HL-60/S4 treated with retinoic acid at 250 ng/mL for 4 days and 3 days (cell line): ENCODE data around the gene CST9L.

Source experiments
- in situ Hi-C: fragments of 300-500 bp; cut with MboI; formaldehyde crosslinking; loops from 2 replicates; pipeline ENCODE4 v1.7.0; 2022; ENCODE audit warnings: low sequenced_read_pairs

Gene CST9L

DNA sequence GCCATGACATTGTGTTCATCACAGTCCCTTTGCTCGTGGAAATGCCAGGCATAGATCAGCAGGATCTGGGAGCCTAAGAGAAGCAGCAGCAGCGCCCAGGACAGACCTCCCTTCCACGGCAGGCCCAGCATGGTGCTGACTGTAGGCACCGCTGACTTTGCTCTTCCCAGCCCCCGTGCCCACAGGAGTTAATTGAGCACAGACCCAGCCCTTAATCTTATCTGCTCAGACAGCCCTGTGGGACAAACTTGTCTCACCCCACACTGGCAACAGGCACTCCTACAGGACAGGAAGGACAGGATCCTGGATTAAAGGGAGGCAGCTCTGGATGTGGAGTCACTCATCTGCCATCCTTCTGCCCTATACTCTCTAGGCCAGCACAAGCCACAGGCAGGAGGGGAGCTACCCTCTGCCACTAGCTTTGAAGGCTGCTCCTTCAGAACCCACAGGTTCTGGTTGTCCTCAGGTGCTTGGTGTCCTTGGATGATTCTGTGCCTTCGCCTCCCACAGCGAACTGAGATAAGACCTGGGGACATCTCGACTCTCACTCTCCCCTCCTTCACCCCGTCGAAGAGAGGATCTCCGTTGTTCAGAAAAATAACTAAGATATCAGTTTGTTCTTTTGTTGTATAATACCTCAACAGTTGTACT is at the start of gene CST9L:
CST9L (minus strand) TSS at position 165 of the 651 bp plus-strand sequence; CDS start at position 131, 34 bp downstream.
- in situ Hi-C loops, result no loop called here

- in situ Hi-C loops, result loop anchor here (25.0 kb wide), 1 partner anchor 177 kb away; the partner anchor contains the start of gene CSTL1
Measured at GRCh38 chr20:23614163-23614562, 45.9 kb upstream of the CST9L start.

DNA sequence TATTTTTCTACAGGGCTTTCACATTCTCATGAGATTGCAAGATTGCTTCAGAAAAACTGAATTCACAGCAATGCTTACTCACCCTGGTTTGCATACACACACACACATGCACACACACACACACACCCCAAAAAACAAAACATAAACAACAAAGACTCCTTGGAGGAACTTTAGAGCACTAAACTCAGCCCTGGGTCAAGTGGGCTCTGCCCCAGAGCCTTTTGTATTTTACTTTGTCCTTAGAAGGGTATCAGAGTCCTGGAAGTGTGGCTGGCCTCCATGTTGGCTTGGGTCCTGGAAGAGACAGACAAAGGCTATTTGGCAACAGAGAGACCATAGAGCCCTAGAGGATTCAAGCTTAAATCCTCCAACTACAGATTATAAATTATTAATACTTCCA is 45.4 kb upstream of the CST9L start:
- in situ Hi-C loops, result loop anchor here (25.0 kb wide), 1 partner anchor 176 kb away; the partner anchor contains the start of gene CSTL1

- in situ Hi-C loops, result loop anchor here (25.0 kb wide), 1 partner anchor 175 kb away; the partner anchor contains the start of gene CSTL1
Measured at GRCh38 chr20:23612396-23612795, 44.1 kb upstream of the CST9L start.

- in situ Hi-C loops, result loop anchor here (25.0 kb wide), 1 partner anchor 172 kb away; the partner anchor contains the start of gene CSTL1
Measured at GRCh38 chr20:23609486-23610109, 41.3 kb upstream of the CST9L start.

DNA sequence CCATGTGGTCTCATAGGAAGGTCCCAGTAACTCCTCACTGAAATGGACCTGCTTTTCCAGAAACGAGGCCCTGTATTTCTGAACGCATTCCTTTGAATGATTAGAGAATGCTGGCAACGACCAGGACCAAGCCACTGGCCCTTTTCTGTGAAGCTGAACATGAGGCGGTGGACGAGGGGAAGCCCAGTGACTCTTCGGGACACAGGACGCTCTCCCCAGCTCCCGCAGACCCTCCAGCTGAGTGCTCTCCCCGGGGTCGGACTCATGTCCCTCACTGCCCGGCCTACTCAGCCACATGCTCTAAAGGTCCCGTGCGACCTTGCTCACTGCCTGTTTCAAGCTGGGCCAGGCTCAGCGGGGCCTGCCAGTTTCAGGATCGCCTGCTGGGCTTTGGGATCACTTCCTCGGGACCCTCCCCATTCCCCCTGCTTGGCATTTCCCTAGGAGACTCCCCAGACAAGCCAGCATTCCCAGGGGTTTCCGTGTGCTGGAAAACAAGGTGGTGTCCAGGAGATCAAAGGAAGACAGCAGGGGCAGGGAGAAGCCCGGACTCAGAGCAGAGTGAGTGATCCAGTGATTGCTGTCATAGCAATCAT is 40.1 kb upstream of the CST9L start:
- in situ Hi-C loops, result loop anchor here (25.0 kb wide), 1 partner anchor 171 kb away; the partner anchor contains the start of gene CSTL1

- in situ Hi-C loops, result loop anchor here (25.0 kb wide), 1 partner anchor 170 kb away; the partner anchor contains the start of gene CSTL1
Measured at GRCh38 chr20:23607497-23608245, 39.4 kb upstream of the CST9L start.

DNA sequence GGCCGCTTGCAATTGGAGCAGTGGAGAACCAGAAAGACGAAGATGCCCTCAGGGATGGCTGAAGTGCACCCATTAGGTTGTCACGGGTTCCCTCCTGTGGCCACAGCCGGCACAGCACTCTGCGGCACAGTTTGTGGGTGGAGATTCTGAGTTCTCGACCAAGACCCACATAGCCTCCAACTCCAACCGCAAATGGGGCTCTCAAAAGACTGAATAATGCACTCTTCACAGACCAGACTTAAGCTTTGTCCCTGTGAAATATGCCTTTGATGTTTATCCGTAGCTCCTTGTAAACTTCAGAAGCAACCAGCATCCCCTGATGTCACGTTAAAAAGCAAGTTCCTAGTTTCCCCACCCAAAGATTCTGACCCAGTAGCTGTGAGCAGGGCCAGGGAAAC is 38.4 kb upstream of the CST9L start:
- in situ Hi-C loops, result loop anchor here (25.0 kb wide), 1 partner anchor 169 kb away; the partner anchor contains the start of gene CSTL1

DNA sequence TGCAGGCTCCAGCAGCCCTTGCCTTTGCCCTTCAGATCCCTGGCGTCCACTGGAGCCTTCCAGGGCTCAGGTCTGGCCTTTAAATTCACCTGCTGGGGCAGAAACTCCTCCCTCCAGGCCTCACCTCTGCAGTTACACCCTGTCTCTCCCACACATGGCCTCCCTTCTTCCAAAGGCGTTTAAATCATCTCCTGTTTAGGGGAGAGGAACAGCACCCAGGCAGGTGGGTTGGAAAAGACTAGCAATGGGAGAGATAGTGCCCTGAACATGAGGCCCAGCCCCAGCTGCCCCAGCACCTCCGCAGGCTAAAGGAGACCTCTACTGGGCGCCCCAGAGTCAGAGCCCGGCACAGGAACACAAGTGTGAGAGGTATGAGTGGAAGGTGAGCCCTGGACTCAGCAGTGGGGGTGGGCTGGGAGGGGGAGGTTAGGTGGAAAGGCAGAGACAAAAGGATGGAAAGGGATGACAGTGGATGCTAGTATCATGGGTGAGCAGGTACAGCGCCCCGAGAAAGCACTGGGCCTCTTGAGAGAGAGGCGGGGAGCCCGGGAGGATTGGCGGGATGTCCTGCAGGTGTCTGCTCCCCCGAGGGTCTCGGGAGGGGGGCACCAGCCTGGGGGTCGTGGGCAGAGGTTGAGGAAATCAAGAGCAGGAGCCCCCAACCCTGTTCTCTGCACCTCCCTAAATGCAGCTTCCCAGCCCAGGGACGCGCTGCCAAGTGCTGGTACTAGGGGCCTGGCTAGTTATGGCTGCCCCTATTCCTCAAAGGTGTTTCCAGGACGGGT is 37.8 kb upstream of the CST9L start, which contains the start of gene CST9:
CST9 (minus strand) TSS at position 51 of the 785 bp plus-strand sequence. CDS start 53 bp downstream, outside the sequence.
- in situ Hi-C loops, result loop anchor here (25.0 kb wide), 1 partner anchor 169 kb away; the partner anchor contains the start of gene CSTL1

DNA sequence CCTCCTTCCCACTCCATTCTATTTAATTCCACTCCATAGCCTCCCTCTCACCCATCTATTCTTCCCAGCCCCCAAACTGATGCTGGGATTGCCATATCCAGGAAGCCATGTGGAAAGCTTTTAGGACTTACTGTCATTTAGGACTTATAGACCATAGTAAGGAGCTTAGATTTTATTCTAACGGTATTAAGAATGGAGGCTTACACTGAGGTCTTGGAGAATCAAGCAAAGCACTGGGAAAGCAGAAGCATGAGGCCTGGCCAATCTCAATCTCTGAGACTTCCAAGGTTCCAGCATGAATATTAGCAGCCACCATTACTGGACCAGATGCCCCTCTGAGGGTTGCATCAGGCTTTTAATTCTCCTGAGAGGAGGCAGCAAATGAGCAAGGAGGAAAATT is 36.0 kb upstream of the CST9L start:
- in situ Hi-C loops, result loop anchor here (25.0 kb wide), 1 partner anchor 167 kb away; the partner anchor contains the start of gene CSTL1

DNA sequence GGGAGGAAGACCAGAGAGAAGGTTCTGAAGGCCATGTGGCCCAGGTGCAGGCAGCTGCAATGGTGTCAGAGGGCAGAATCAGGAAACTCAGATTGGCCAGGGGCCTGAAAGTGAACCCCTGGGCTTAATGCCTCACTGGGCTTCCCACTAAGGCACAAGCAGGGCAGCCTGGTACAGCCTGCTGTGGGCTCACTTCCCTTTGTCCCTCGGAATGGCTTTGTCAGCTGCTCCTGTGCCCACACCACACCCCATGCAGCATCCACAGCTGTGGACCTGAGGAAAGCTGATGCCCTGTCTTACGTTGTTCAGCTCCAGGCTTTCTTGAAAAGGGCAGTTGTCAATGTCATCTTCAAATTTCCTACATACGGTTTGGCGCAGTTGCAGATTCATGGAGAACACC is 35.0 kb upstream of the CST9L start:
- in situ Hi-C loops, result loop anchor here (25.0 kb wide), 1 partner anchor 166 kb away; the partner anchor contains the start of gene CSTL1

GRCh38 chr20:23602699-23603098 is 34.4 kb upstream of the CST9L start:
- in situ Hi-C loops, result loop anchor here (25.0 kb wide), 1 partner anchor 165 kb away; the partner anchor contains the start of gene CSTL1

DNA sequence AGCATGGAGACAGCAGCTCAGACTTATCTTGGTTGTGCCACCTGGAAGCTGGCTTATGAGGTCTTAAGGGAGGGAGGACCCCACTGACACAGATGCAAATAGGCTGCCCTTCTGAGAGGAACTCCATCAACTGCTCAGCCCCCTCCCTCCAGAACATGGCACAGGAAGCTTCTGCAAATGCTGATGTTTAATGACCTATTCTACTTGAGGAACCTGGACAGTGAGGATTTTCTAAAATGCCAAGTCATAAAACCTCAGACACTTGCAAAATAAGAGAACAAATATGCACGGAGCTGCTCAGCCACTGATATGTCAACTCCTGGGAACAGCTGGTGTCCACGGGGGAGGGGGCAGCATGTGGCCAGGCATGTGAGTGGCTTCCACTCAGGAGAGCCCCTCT is 34.0 kb upstream of the CST9L start:
- in situ Hi-C loops, result loop anchor here (25.0 kb wide), 1 partner anchor 165 kb away; the partner anchor contains the start of gene CSTL1

DNA sequence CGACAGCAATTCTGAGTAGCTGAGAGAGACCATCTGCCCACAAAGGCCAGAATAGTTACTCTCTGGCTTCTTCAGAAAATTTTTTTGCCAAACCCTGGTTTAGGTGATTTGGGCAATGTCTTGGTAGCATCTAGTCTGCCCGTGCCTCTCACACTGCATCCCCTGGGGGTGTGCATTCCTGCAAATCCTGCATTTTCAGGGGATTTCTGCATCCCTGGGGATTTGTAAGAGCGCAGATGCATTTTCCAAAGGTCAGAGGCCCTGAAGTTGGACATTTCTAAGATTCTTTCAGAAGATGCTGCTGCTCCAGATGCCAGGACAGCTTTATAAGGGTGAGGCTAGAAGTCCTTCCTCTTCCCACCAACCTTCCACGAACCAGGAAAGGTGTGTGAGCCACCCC is 33.4 kb upstream of the CST9L start:
- in situ Hi-C loops, result loop anchor here (25.0 kb wide), 1 partner anchor 164 kb away; the partner anchor contains the start of gene CSTL1

GRCh38 chr20:23598481-23598880 is 30.2 kb upstream of the CST9L start:
- in situ Hi-C loops, result no loop called here

DNA sequence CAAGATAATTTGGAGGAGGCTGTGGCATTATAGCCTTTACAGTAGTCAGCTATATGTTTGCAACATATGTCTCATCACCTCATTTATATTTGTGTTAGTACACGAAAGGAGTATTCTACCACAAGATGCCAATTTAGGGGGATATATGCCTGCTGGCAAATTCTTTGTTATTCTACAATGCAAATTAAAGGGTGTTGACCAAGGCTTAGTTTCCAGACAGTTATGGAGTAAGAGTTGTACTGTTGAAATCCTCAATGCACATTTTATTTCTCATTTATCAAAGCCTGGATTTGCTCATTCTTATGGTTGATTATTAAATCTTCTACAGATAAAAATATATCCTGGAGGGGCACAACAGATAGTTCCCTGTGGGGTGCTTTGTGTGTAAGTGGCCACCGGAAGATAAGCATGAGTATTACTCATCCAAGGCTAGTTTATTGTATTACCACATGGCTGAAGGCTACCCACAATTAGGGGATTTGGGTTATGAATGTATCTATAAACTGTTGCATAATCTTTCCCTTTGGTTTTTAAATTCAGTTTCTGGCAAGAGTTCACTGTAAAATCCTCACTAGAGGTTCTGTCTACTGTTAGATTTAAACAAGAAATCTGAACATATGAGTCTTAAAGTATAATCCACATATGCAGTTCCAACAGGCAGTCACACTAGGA is 28.4 kb upstream of the CST9L start:
- in situ Hi-C loops, result no loop called here

- in situ Hi-C loops, result no loop called here
Measured at GRCh38 chr20:23595941-23596340, 27.7 kb upstream of the CST9L start.

GRCh38 chr20:23588434-23589403 is 20.4 kb upstream of the CST9L start:
- in situ Hi-C loops, result no loop called here
